HG02981 (cell line): ENCODE results near the gene KIF5B.
"Not testable (repeated sequence)": the region's sequence is repeated elsewhere in the genome, so short reads cannot be mapped to it uniquely, and the experiment has no call there.

ENCODE experiments used
- ATAC-seq: cut with Tn5 transposase; IDR thresholded peaks from one replicate; pipeline ENCODE4 v1.9.1; 2021; ENCODE audit warnings: mild to moderate bottlenecking, moderate library complexity; ENCODE audit not compliant: unreplicated experiment

Gene KIF5B

GRCh38 chr10:32017044-32017443 lies 39.2 kb downstream of the KIF5B start:
- no peak for ATAC-seq

GRCh38 chr10:32015386-32015785 lies 40.8 kb downstream of the KIF5B start:
- no peak for ATAC-seq

GRCh38 chr10:32007026-32007425 lies 49.2 kb downstream of the KIF5B start:
- no peak for ATAC-seq

GRCh38 chr10:32005050-32005449 lies 51.2 kb downstream of the KIF5B start:
- no peak for ATAC-seq

GRCh38 chr10:32004161-32004591 lies 52.0 kb downstream of the KIF5B start:
- no peak for ATAC-seq

GRCh38 chr10:32002531-32002930 lies 53.7 kb downstream of the KIF5B start:
- no peak for ATAC-seq

GRCh38 chr10:32000937-32001336 lies 55.3 kb downstream of the KIF5B start:
- no peak for ATAC-seq

- no peak for ATAC-seq
Observed at GRCh38 chr10:31999836-32000235, 56.4 kb downstream of the KIF5B start.

GRCh38 chr10:31999070-31999660 lies 57.1 kb downstream of the KIF5B start:
- ATAC-seq, result no peak

GRCh38 chr10:31994926-31995325 lies 61.3 kb downstream of the KIF5B start:
- ATAC-seq, result no peak

GRCh38 chr10:31990937-31991336 lies 65.3 kb downstream of the KIF5B start:
- no peak for ATAC-seq

GRCh38 chr10:31987786-31988185 lies 68.4 kb downstream of the KIF5B start:
- ATAC-seq, result not testable (repeated sequence)

GRCh38 chr10:31982111-31982510 lies 74.1 kb downstream of the KIF5B start:
- ATAC-seq, result no peak

GRCh38 chr10:31980471-31980870 lies 75.8 kb downstream of the KIF5B start:
- no peak for ATAC-seq

GRCh38 chr10:31979071-31979470 lies 77.2 kb downstream of the KIF5B start:
- ATAC-seq, result not testable (repeated sequence)

- ATAC-seq, result no peak
Observed at GRCh38 chr10:31978156-31978483, 78.1 kb downstream of the KIF5B start.

GRCh38 chr10:31977440-31978155 lies 78.6 kb downstream of the KIF5B start:
- no peak for ATAC-seq

- ATAC-seq, result no peak
Observed at GRCh38 chr10:31975157-31975765, 81.0 kb downstream of the KIF5B start.

- no peak for ATAC-seq
Observed at GRCh38 chr10:31974434-31975124, 81.6 kb downstream of the KIF5B start.

- no peak for ATAC-seq
Observed at GRCh38 chr10:31972519-31973041, 83.6 kb downstream of the KIF5B start.

- not testable (repeated sequence) for ATAC-seq
Observed at GRCh38 chr10:31969847-31970246, 86.4 kb downstream of the KIF5B start.

- no peak for ATAC-seq
Observed at GRCh38 chr10:31963589-31963980, 92.6 kb downstream of the KIF5B start.
